HepG2 (cell line): Measurements from ENCODE around the gene DDX54. TPM values are rescaled to one million over a fixed set of nuclear protein-coding genes. Genes with fewer than 3 reads are reported as not detected.

ENCODE experiments used
- ATAC-seq: fragments of 200-7000 bp; cut with Tn5 transposase; 3 replicates; pipeline ENCODE4 v1.9.1; 2020; ENCODE audit warnings: mild to moderate bottlenecking, moderate library complexity
- BruUV-seq: library from RNA; stranded (reverse); fragments of 400-500 nt; replicated peaks from 2 replicates; lab custom pipeline; 2021; lab: Mats Ljungman, UMichigan
- CTCF ChIA-PET: fragments of 300-600 bp; formaldehyde crosslinking; extraction: SDS; loops from one replicate; lab custom pipeline; 2021; ENCODE audit warnings: low total read pairs, inconsistent platforms, low intra/inter-chr PET ratio; lab: Yijun Ruan, JAX
- POLR2A ChIA-PET: fragments of 350-600 bp; sonication (Branson Sonifier 250); formaldehyde crosslinking; loops from one replicate; lab custom pipeline; 2020; ENCODE audit warnings: antibody characterized with exemption, inconsistent platforms; lab: Yijun Ruan, JAX
- DNase-seq: peaks from one replicate; pipeline ENCODE4 v3.0.0-alpha.2; 2015; ENCODE audit warnings: low spot score
- FAIRE-seq: peaks from 3 replicates; lab custom pipeline; 2011; peaks lifted over from hg19 to GRCh38; lab: Jason Lieb, UNC
- H2AFZ ChIP-seq: one replicate; pipeline ENCODE4 v1.6.1; 2011; ENCODE audit warnings: low read length, inconsistent platforms
- H3K27ac ChIP-seq: fragments of 300-600 bp; 3 replicates; pipeline ENCODE4 v1.8.0; 2011; ENCODE audit warnings: mixed run types, mild to moderate bottlenecking, mixed read lengths, low read length, inconsistent platforms; ENCODE audit not compliant: insufficient read depth; ENCODE audit errors: extremely low read length
- H3K27me3 ChIP-seq, 2 experiments: fragments of 200-600 bp in 1 of 2; 2 replicates in 1 of 2; 3 replicates in 1 of 2; pipeline versions ENCODE4 v1.6.0 to v1.8.0; 2011; ENCODE audit warnings: low read length in 2 of 2, mild to moderate bottlenecking in 2 of 2, moderate library complexity in 2 of 2, inconsistent platforms in 1 of 2; ENCODE audit not compliant: insufficient read depth in 2 of 2, control insufficient read depth in 1 of 2
- H3K36me3 ChIP-seq, 2 experiments: fragments of 200-600 bp in 1 of 2; replicated peaks in 1 of 2; 2 replicates in 1 of 2; 3 replicates in 1 of 2; pipeline versions ENCODE4 v1.5.1 to v1.8.0; 2011; ENCODE audit warnings: low read length in 2 of 2, inconsistent platforms in 1 of 2; ENCODE audit not compliant: insufficient read depth in 2 of 2, control insufficient read depth in 1 of 2
- H3K4me1 ChIP-seq: 2 replicates; pipeline ENCODE4 v1.5.1; 2012; ENCODE audit warnings: low read length, inconsistent platforms; ENCODE audit not compliant: insufficient read depth
- H3K4me2 ChIP-seq: 2 replicates; pipeline ENCODE4 v1.6.0; 2011; ENCODE audit warnings: low read depth, low read length, inconsistent platforms
- H3K4me3 ChIP-seq, 3 experiments: fragments of 200-600 bp in 1 of 3; sonication (generic), shearing (Covaris generic) in 1 of 3; replicated peaks in 1 of 3; 2 replicates each; pipeline ENCODE4 v1.5.1; 2011 to 2016; ENCODE audit warnings: low read length in 3 of 3, inconsistent platforms in 2 of 3, low read depth in 2 of 3, mild to moderate bottlenecking in 2 of 3, control low read depth in 1 of 3, mixed read lengths in 1 of 3; ENCODE audit not compliant: insufficient read depth in 1 of 3
- H3K79me2 ChIP-seq: one replicate; pipeline ENCODE4 v1.6.1; 2011; ENCODE audit warnings: low read length, inconsistent platforms; ENCODE audit not compliant: insufficient read depth
- H3K9ac ChIP-seq: 2 replicates; pipeline ENCODE4 v1.6.0; 2011; ENCODE audit warnings: mild to moderate bottlenecking, low read depth, low read length, inconsistent platforms; ENCODE audit not compliant: insufficient read depth
- H3K9me3 ChIP-seq: 2 replicates; pipeline ENCODE4 v1.5.1; 2012; ENCODE audit warnings: mild to moderate bottlenecking, low read length
- H4K20me1 ChIP-seq: 2 replicates; pipeline ENCODE4 v1.6.0; 2011; ENCODE audit warnings: inconsistent platforms, mild to moderate bottlenecking, low read length, moderate library complexity; ENCODE audit not compliant: insufficient read depth
- CENPT ChIP-seq: sonication (generic); formaldehyde crosslinking; IDR thresholded peaks from 2 replicates; pipeline ENCODE4 v1.8.0; 2022; ENCODE audit warnings: low read depth, mild to moderate bottlenecking, moderate library complexity, missing genetic modification reagents
- EP300 ChIP-seq, 3 experiments: sonication (generic) in 1 of 3; formaldehyde crosslinking in 1 of 3; IDR thresholded peaks; 2 replicates each; pipeline versions ENCODE4 v1.5.1 to v1.6.1; 2011 to 2020; ENCODE audit warnings: low read depth in 2 of 3, low read length in 2 of 3, borderline replicate concordance in 1 of 3, improper control_type of control experiment in 1 of 3, mild to moderate bottlenecking in 1 of 3, missing genetic modification reagents in 1 of 3, moderate library complexity in 1 of 3
- HOXD1 ChIP-seq: sonication (generic); formaldehyde crosslinking; IDR thresholded peaks from 2 replicates; pipeline ENCODE4 v1.5.0; 2020; ENCODE audit warnings: missing genetic modification reagents
- JUND ChIP-seq: sonication (generic); formaldehyde crosslinking; IDR thresholded peaks from 2 replicates; pipeline ENCODE4 v1.8.0; 2022; ENCODE audit warnings: mild to moderate bottlenecking, missing genetic modification reagents
- NCOA1 ChIP-seq: sonication (generic); formaldehyde crosslinking; IDR thresholded peaks from 2 replicates; pipeline ENCODE4 v1.9.0; 2021; ENCODE audit warnings: missing genetic modification reagents
- NFKB2 ChIP-seq: sonication (generic); formaldehyde crosslinking; IDR thresholded peaks from 2 replicates; pipeline ENCODE4 v1.4.0; 2020; ENCODE audit warnings: missing genetic modification reagents, borderline replicate concordance
- PCBP1 ChIP-seq: fragments of 200-400 bp; formaldehyde crosslinking; IDR thresholded peaks from 2 replicates; pipeline ENCODE4 v1.6.1; 2017; ENCODE audit warnings: mild to moderate bottlenecking, low read depth, low read length, borderline replicate concordance
- RFX5 ChIP-seq: IDR thresholded peaks from 2 replicates; pipeline ENCODE4 v1.6.1; 2011; ENCODE audit warnings: low read depth, low read length, improper control_type of control experiment
- SKIL ChIP-seq: sonication (generic); formaldehyde crosslinking; IDR thresholded peaks from 2 replicates; pipeline ENCODE4 v1.8.0; 2022; ENCODE audit warnings: missing genetic modification reagents, mild to moderate bottlenecking, moderate library complexity, borderline replicate concordance
- ZBTB42 ChIP-seq: sonication (generic); formaldehyde crosslinking; IDR thresholded peaks from 2 replicates; pipeline ENCODE4 v1.5.0; 2020; ENCODE audit warnings: mild to moderate bottlenecking, missing genetic modification reagents
- ZKSCAN8 ChIP-seq: IDR thresholded peaks from 2 replicates; pipeline ENCODE4 v1.6.1; 2016; ENCODE audit warnings: borderline replicate concordance, missing genetic modification reagents, missing compliant biosample characterization
- ZNF121 ChIP-seq: sonication (generic); formaldehyde crosslinking; IDR thresholded peaks from 2 replicates; pipeline ENCODE4 v1.5.0; 2020; ENCODE audit warnings: mild to moderate bottlenecking, missing genetic modification reagents
- ZNF333 ChIP-seq: sonication (generic); formaldehyde crosslinking; IDR thresholded peaks from 2 replicates; pipeline ENCODE4 v1.4.0; 2020; ENCODE audit warnings: mild to moderate bottlenecking, missing genetic modification reagents, borderline replicate concordance
- WGBS: methylation state at CpG from one replicate; pipeline ENCODE4 v1.1.6; 2017; ENCODE audit warnings: low lambda C conversion rate; 5-methylcytosine and 5-hydroxymethylcytosine counted together
- in situ Hi-C: cut with HindIII; loops from 2 replicates; pipeline ENCODE4 v1.10.0; 2017; ENCODE audit warnings: low pct_unique_long_range_greater_than_20kb; ENCODE audit not compliant: extremely low pct_ligation_motif_present
- intact Hi-C: fragments of 100-400 bp; cut with micrococcal nuclease; formaldehyde crosslinking; loops from one replicate; pipeline ENCODE4 v1.10.0; 2022; ENCODE audit not compliant: unreplicated experiment
- polyA plus RNA-seq, 8 experiments: library from polyadenylated mRNA; depleted of rRNA in 3 of 8; stranded (reverse) in 7 of 8; unstranded in 1 of 8; fragments of >200 nt; fragmentation: Illumina TruSeq in 4 of 8; extraction: Trizol in 4 of 8; gene quantifications; 2 replicates each; pipeline versions ENCODE4 v1.2.1 to v1.2.3, GENCODE V29; 2011 to 2016; ENCODE audit warnings: low read depth in 4 of 8, missing spikeins in 1 of 8, mixed read lengths in 1 of 8; ENCODE audit not compliant: insufficient read depth in 1 of 8
- total RNA-seq, 5 experiments: library from RNA; depleted of rRNA; stranded (reverse); fragments of >200 nt; fragmentation: Illumina TruSeq; extraction: Trizol; gene quantifications; 2 replicates each; pipeline ENCODE4 v1.2.3, GENCODE V29; 2016; ENCODE audit warnings: low read depth in 1 of 5
- TF ChIP-seq, protein P1 (sequence below): sonication (generic); formaldehyde crosslinking; IDR thresholded peaks from 2 replicates; pipeline ENCODE4 v1.9.0; 2021; ENCODE audit warnings: missing genetic modification reagents, borderline replicate concordance
- TF ChIP-seq, protein P2 (sequence below): sonication (generic); formaldehyde crosslinking; IDR thresholded peaks from 2 replicates; pipeline ENCODE4 v1.8.0; 2022; ENCODE audit warnings: mild to moderate bottlenecking, missing genetic modification reagents, moderate library complexity

The DDX54 gene
- total and polyA plus RNA-seq, 2 of the 13 experiments (the other 11 are each of a cell fraction or from before 2014, with no cell fraction given): 59.7 to 61.1 TPM

GRCh38 chr12:113152835-113153814, 32.2 kb downstream of the DDX54 start:
- BruUV-seq: no TSS peak
- intact Hi-C loops: loop anchor here (2.0 kb wide), 1 partner anchor 104 kb away; no protein-coding TSS in a partner anchor
- FAIRE-seq: peak; percentile 61
- TF ChIP-seq RFX5: no peak
- no peak for TF ChIP-seq SKIL (CRISPR knock-in tag)
- no peak for TF ChIP-seq HOXD1
- TF ChIP-seq ZNF121 (CRISPR knock-in tag): no peak
- no peak for TF ChIP-seq JUND (CRISPR knock-in tag)
- no peak for TF ChIP-seq PCBP1
- TF ChIP-seq, protein P1, sequence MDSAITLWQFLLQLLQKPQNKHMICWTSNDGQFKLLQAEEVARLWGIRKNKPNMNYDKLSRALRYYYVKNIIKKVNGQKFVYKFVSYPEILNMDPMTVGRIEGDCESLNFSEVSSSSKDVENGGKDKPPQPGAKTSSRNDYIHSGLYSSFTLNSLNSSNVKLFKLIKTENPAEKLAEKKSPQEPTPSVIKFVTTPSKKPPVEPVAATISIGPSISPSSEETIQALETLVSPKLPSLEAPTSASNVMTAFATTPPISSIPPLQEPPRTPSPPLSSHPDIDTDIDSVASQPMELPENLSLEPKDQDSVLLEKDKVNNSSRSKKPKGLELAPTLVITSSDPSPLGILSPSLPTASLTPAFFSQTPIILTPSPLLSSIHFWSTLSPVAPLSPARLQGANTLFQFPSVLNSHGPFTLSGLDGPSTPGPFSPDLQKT (CRISPR knock-in tag): no peak
- peak; percentile 62; the same call in 1 of the 2 replicates for TF ChIP-seq NFKB2 (CRISPR knock-in tag)
- 0 out of 2 replicates have a peak, but pooled peaks have one; percentile 41 for TF ChIP-seq CENPT
- TF ChIP-seq, protein P2, sequence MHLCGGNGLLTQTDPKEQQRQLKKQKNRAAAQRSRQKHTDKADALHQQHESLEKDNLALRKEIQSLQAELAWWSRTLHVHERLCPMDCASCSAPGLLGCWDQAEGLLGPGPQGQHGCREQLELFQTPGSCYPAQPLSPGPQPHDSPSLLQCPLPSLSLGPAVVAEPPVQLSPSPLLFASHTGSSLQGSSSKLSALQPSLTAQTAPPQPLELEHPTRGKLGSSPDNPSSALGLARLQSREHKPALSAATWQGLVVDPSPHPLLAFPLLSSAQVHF (CRISPR knock-in tag): no peak
- no peak for TF ChIP-seq ZNF333 (CRISPR knock-in tag)
- TF ChIP-seq NCOA1 (CRISPR knock-in tag): no peak
- TF ChIP-seq EP300 (IDR thresholded peaks at IDR 0.05; ENCODE audit: low read depth in 2 of 2, low read length in 2 of 2): no peak
- TF ChIP-seq EP300 (CRISPR knock-in tag; IDR thresholded peaks at IDR 0.05; ENCODE audit: borderline replicate concordance): no peak
- 0 out of 2 replicates have a peak, but pooled peaks have one; percentile 58 for TF ChIP-seq ZBTB42 (CRISPR knock-in tag)
- no peak for TF ChIP-seq ZKSCAN8 (CRISPR knock-in tag)

More at GRCh38 chr12:113152835-113153814, 32.2 kb downstream of the DDX54 start:
- in situ Hi-C loops: no loop called here
- Histone ChIP-seq H2AFZ (no peak overlapping the region), H3K79me2 (no peaks in the 10 kb centered on the region), H3K9ac (no peak overlapping the region), H3K4me1 (peaks cover 18% of the 10 kb centered on the region), H3K27me3 (peaks cover 0 to 45% of the 10 kb centered on the region in 2 experiments; a peak in 4 of 5 replicates), H3K27ac (no peak overlapping the region), H3K9me3 (no peaks in the 10 kb centered on the region), H3K4me2 (peak overlapping the region; percentile 86), H4K20me1 (no peaks in the 10 kb centered on the region), H3K4me3 (peak overlapping the region; percentile 35 to 75 (median 37); a peak in 4 of 6 replicates), H3K36me3 (no peaks in the 10 kb centered on the region; a peak in 1 of 5 replicates)
- POLR2A ChIA-PET: interaction anchor here (0.6 kb wide), 1 partner anchor 13 kb away, joined by 3 read pairs; no protein-coding TSS in a partner anchor
- ATAC-seq (peak; percentile 91), DNase-seq (peak; percentile 55)
- WGBS: 40% methylated on average over 25 of the region's 70 CpGs
- CTCF ChIA-PET: interaction anchor here (1.8 kb wide), 1 partner anchor 104 kb away, joined by 16 read pairs; no protein-coding TSS in a partner anchor
